ENCODE results near the gene ZMYND11.
"Not testable (repeated sequence)": the region's sequence is repeated elsewhere in the genome, so short reads cannot be mapped to it uniquely, and the experiment has no call there.

Gene ZMYND11

GRCh38 chr10:134247-135131 is 766 bp upstream of the ZMYND11 start:
- DNase-seq: peak; percentile 45

GRCh38 chr10:135601-136464 is 578 bp downstream of the ZMYND11 start:
- peak; percentile 63 for DNase-seq

GRCh38 chr10:136465-136762 is 1.2 kb downstream of the ZMYND11 start:
- DNase-seq: no peak

- DNase-seq: peak; percentile 19
Measured at GRCh38 chr10:137031-137430, 1.8 kb downstream of the ZMYND11 start.

- DNase-seq: peak; percentile 63
Measured at GRCh38 chr10:137606-138005, 2.4 kb downstream of the ZMYND11 start.

GRCh38 chr10:142371-142770 is 7.1 kb downstream of the ZMYND11 start:
- no peak for DNase-seq

- no peak for DNase-seq
Measured at GRCh38 chr10:152915-153314, 17.7 kb downstream of the ZMYND11 start.

GRCh38 chr10:154348-154747 is 19.1 kb downstream of the ZMYND11 start:
- peak; percentile 50 for DNase-seq

GRCh38 chr10:167383-167782 is 32.1 kb downstream of the ZMYND11 start:
- DNase-seq: no peak

GRCh38 chr10:173741-174140 is 38.5 kb downstream of the ZMYND11 start:
- DNase-seq: no peak

- no peak for DNase-seq
Measured at GRCh38 chr10:176677-177076, 41.4 kb downstream of the ZMYND11 start.

- DNase-seq: peak; percentile 34
Measured at GRCh38 chr10:178208-178607, 43.0 kb downstream of the ZMYND11 start.

GRCh38 chr10:178723-179122 is 43.5 kb downstream of the ZMYND11 start:
- DNase-seq: no peak

- DNase-seq: peak; percentile 37
Measured at GRCh38 chr10:182441-183201, 47.4 kb downstream of the ZMYND11 start.

GRCh38 chr10:184174-184573 is 48.9 kb downstream of the ZMYND11 start:
- no peak for DNase-seq

- DNase-seq: peak; percentile 65
Measured at GRCh38 chr10:184911-185310, 49.7 kb downstream of the ZMYND11 start.

GRCh38 chr10:185571-185970 is 50.3 kb downstream of the ZMYND11 start:
- not testable (repeated sequence) for DNase-seq

GRCh38 chr10:186911-187310 is 51.7 kb downstream of the ZMYND11 start:
- DNase-seq: no peak

- peak; percentile 20 for DNase-seq
Measured at GRCh38 chr10:188546-188945, 53.3 kb downstream of the ZMYND11 start.

GRCh38 chr10:190216-190615 is 55.0 kb downstream of the ZMYND11 start:
- DNase-seq: no peak

GRCh38 chr10:191703-192518 is 56.7 kb downstream of the ZMYND11 start:
- peak; percentile 55 for DNase-seq

GRCh38 chr10:194281-194680 is 59.0 kb downstream of the ZMYND11 start:
- no peak for DNase-seq
